ENCODE data around the gene RALGAPA2.

The RALGAPA2 gene

GRCh38 chr20:20721489-20721888, 9.0 kb upstream of the RALGAPA2 start:
- no peak for DNase-seq (ENCODE audit: low read depth, low spot score)

- no peak for DNase-seq (ENCODE audit: low read depth, low spot score)
These were observed 7.7 kb upstream of the RALGAPA2 start for GRCh38 chr20:20720158-20720557.

- no peak for DNase-seq (ENCODE audit: low read depth, low spot score)
These were observed 7.0 kb upstream of the RALGAPA2 start for GRCh38 chr20:20719411-20719810.

GRCh38 chr20:20713244-20713765, 861 bp upstream of the RALGAPA2 start:
- DNase-seq (ENCODE audit: low read depth, low spot score), result no peak

- DNase-seq (ENCODE audit: low read depth, low spot score), result no peak
These were observed 405 bp downstream of the RALGAPA2 start for GRCh38 chr20:20712004-20712473.

GRCh38 chr20:20711413-20711812, 1.0 kb downstream of the RALGAPA2 start:
- no peak for DNase-seq (ENCODE audit: low read depth, low spot score)

- no peak for DNase-seq (ENCODE audit: low read depth, low spot score)
These were observed 1.8 kb downstream of the RALGAPA2 start for GRCh38 chr20:20710443-20711315.

- no peak for DNase-seq (ENCODE audit: low read depth, low spot score)
These were observed 2.6 kb downstream of the RALGAPA2 start for GRCh38 chr20:20709887-20710286.

GRCh38 chr20:20706285-20706684, 6.2 kb downstream of the RALGAPA2 start:
- no peak for DNase-seq (ENCODE audit: low read depth, low spot score)

- no peak for DNase-seq (ENCODE audit: low read depth, low spot score)
These were observed 9.9 kb downstream of the RALGAPA2 start for GRCh38 chr20:20702330-20703245.

GRCh38 chr20:20699917-20700316, 12.5 kb downstream of the RALGAPA2 start:
- DNase-seq (ENCODE audit: low read depth, low spot score), result no peak

GRCh38 chr20:20699144-20699543, 13.3 kb downstream of the RALGAPA2 start:
- DNase-seq (ENCODE audit: low read depth, low spot score), result no peak

- no peak for DNase-seq (ENCODE audit: low read depth, low spot score)
These were observed 15.1 kb downstream of the RALGAPA2 start for GRCh38 chr20:20697325-20697845.

- DNase-seq (ENCODE audit: low read depth, low spot score), result no peak
These were observed 17.1 kb downstream of the RALGAPA2 start for GRCh38 chr20:20695250-20695816.

GRCh38 chr20:20694591-20694990, 17.9 kb downstream of the RALGAPA2 start:
- no peak for DNase-seq (ENCODE audit: low read depth, low spot score)

- no peak for DNase-seq (ENCODE audit: low read depth, low spot score)
These were observed 19.9 kb downstream of the RALGAPA2 start for GRCh38 chr20:20692587-20692986.

GRCh38 chr20:20691477-20692235, 20.8 kb downstream of the RALGAPA2 start:
- DNase-seq (ENCODE audit: low read depth, low spot score), result no peak

GRCh38 chr20:20690676-20691476, 21.6 kb downstream of the RALGAPA2 start:
- DNase-seq (ENCODE audit: low read depth, low spot score), result no peak

GRCh38 chr20:20687319-20687718, 25.1 kb downstream of the RALGAPA2 start:
- no peak for DNase-seq (ENCODE audit: low read depth, low spot score)

GRCh38 chr20:20685635-20686034, 26.8 kb downstream of the RALGAPA2 start:
- DNase-seq (ENCODE audit: low read depth, low spot score), result no peak

Data from activated naive CD8-positive, alpha-beta T cell treated with anti-CD3 and anti-CD28 coated beads, Interleukin-2, amount 50 U/mL, for 16 hours (primary cell).